SK-N-SH (cell line): Measurements from ENCODE around the gene POU6F2.

Experiments
- CTCF ChIP-seq: fragments of 200-600 bp; sonication (generic); IDR thresholded peaks from 2 replicates; pipeline ENCODE4 v1.6.1; 2017; ENCODE audit warnings: antibody characterized with exemption, mild to moderate bottlenecking, moderate library complexity
- FOXM1 ChIP-seq: IDR thresholded peaks from 2 replicates; pipeline ENCODE4 v1.4.0; 2012; ENCODE audit warnings: low read depth, mild to moderate bottlenecking
- MAX ChIP-seq: IDR thresholded peaks from 2 replicates; pipeline ENCODE4 v1.4.0; 2012; ENCODE audit warnings: low read depth
- MEF2A ChIP-seq: IDR thresholded peaks from 2 replicates; pipeline ENCODE4 v1.4.0; 2012; ENCODE audit warnings: low read depth, borderline replicate concordance
- MXI1 ChIP-seq: IDR thresholded peaks from 2 replicates; pipeline ENCODE4 v1.6.1; 2012; ENCODE audit warnings: mild to moderate bottlenecking, low read depth, low read length, improper control_type of control experiment
- PBX3 ChIP-seq: IDR thresholded peaks from 2 replicates; pipeline ENCODE4; 2012
- TAF1 ChIP-seq: IDR thresholded peaks from 2 replicates; pipeline ENCODE4 v1.6.1; 2012; ENCODE audit warnings: low read depth, mild to moderate bottlenecking, low read length, moderate library complexity, borderline replicate concordance

GRCh38 chr7:39360766-39361165 lies 383.1 kb downstream of the POU6F2 start:
- TF ChIP-seq MEF2A (no peak), FOXM1 (no peak), MAX (no peak), PBX3 (no peak), CTCF (no peak), MXI1 (no peak), TAF1 (no peak)
